ENCODE measurements around the gene ATP6V0D1.
"Not testable (repeated sequence)": the region's sequence is repeated elsewhere in the genome, so short reads cannot be mapped to it uniquely, and the experiment has no call there.

The ATP6V0D1 gene

GRCh38 chr16:67504031-67505021 is 23.4 kb upstream of the ATP6V0D1 start:
- no peak for DNase-seq (ENCODE audit: low read depth in 3 of 3)

GRCh38 chr16:67499106-67499505 is 18.1 kb upstream of the ATP6V0D1 start:
- no peak for DNase-seq (ENCODE audit: low read depth in 3 of 3)

- DNase-seq (ENCODE audit: low read depth in 3 of 3): no peak
Measured at GRCh38 chr16:67490335-67491096, 9.6 kb upstream of the ATP6V0D1 start.

- DNase-seq (ENCODE audit: low read depth in 3 of 3): no peak
Measured at GRCh38 chr16:67489401-67490083, 8.6 kb upstream of the ATP6V0D1 start.

- not testable (repeated sequence) for DNase-seq (ENCODE audit: low read depth in 3 of 3)
Measured at GRCh38 chr16:67487561-67487960, 6.6 kb upstream of the ATP6V0D1 start.

GRCh38 chr16:67486805-67487204 is 5.8 kb upstream of the ATP6V0D1 start:
- no peak for DNase-seq (ENCODE audit: low read depth in 3 of 3)

- no peak for DNase-seq (ENCODE audit: low read depth in 3 of 3)
Measured at GRCh38 chr16:67483731-67484525, 3.0 kb upstream of the ATP6V0D1 start.

- no peak for DNase-seq (ENCODE audit: low read depth in 3 of 3)
Measured at GRCh38 chr16:67483150-67483549, 2.2 kb upstream of the ATP6V0D1 start, which contains the start of gene AGRP. Gene AGRP (minus strand): TSS chr16:67483547. CDS start chr16:67483398, 149 bp downstream.

- peak in 1 of 3 experiments; percentile 10 for DNase-seq (ENCODE audit: low read depth in 3 of 3)
Measured at GRCh38 chr16:67482233-67482924, 1.4 kb upstream of the ATP6V0D1 start.

- DNase-seq (ENCODE audit: low read depth in 3 of 3): no peak
Measured at GRCh38 chr16:67481561-67482232, 740 bp upstream of the ATP6V0D1 start.

- DNase-seq (ENCODE audit: low read depth in 3 of 3): no peak
Measured at GRCh38 chr16:67477960-67478554, 2.9 kb downstream of the ATP6V0D1 start.

- no peak for DNase-seq (ENCODE audit: low read depth in 3 of 3)
Measured at GRCh38 chr16:67474551-67475455, 6.2 kb downstream of the ATP6V0D1 start.

- DNase-seq (ENCODE audit: low read depth in 3 of 3): no peak
Measured at GRCh38 chr16:67471758-67472384, 9.1 kb downstream of the ATP6V0D1 start.

GRCh38 chr16:67470359-67470758 is 10.6 kb downstream of the ATP6V0D1 start:
- DNase-seq (ENCODE audit: low read depth in 3 of 3): no peak

- no peak for DNase-seq (ENCODE audit: low read depth in 3 of 3)
Measured at GRCh38 chr16:67468731-67469130, 12.2 kb downstream of the ATP6V0D1 start.

GRCh38 chr16:67466581-67466980 is 14.4 kb downstream of the ATP6V0D1 start:
- DNase-seq (ENCODE audit: low read depth in 3 of 3): no peak

- no peak for DNase-seq (ENCODE audit: low read depth in 3 of 3)
Measured at GRCh38 chr16:67464565-67464964, 16.4 kb downstream of the ATP6V0D1 start.

GRCh38 chr16:67463691-67464090 is 17.3 kb downstream of the ATP6V0D1 start:
- no peak for DNase-seq (ENCODE audit: low read depth in 3 of 3)
